Measurements from ENCODE around the gene RGS6.
A peak's percentile ranks its signal among the peaks of the same experiment; 100 is the strongest.

Gene RGS6

GRCh38 chr14:72401632-72402376 lies 469.6 kb downstream of the RGS6 start:
- Histone ChIP-seq H2BK5ac (ENCODE audit: low read depth, low read length, poor library complexity) (no peak overlapping the region), H3K4ac (ENCODE audit: low read depth, low read length) (no peak overlapping the region), H3K4me2 (ENCODE audit: low read length) (no peak overlapping the region), H4K12ac (ENCODE audit: low read depth, low read length) (no peak overlapping the region), H2AK5ac (ENCODE audit: low read length) (no peak overlapping the region), H3K9me3 (ENCODE audit: insufficient read depth, low read depth, low read length) (no peaks in the 10 kb centered on the region), H3K23ac (ENCODE audit: low read length) (no peak overlapping the region), H3K79me1 (ENCODE audit: low read length) (peaks cover 4% of the 10 kb centered on the region), H4K91ac (ENCODE audit: low read depth, low read length) (no peak overlapping the region), H4K8ac (ENCODE audit: low read depth, low read length) (no peak overlapping the region), H3K36me3 (ENCODE audit: control insufficient read depth in 1 of 2, insufficient read depth in 2 of 2, low read length in 2 of 2) (no peaks in the 10 kb centered on the region), H2BK120ac (ENCODE audit: insufficient read depth, low read length, poor library complexity) (no peak overlapping the region), H3K27ac (ENCODE audit: low read depth, low read length) (no peak overlapping the region), H2AFZ (ENCODE audit: insufficient read depth, low read length, poor library complexity) (no peak overlapping the region), H3K79me2 (ENCODE audit: control insufficient read depth, insufficient read depth, low read length, poor library complexity) (no peaks in the 10 kb centered on the region), H3K9ac (ENCODE audit: low read length) (no peak overlapping the region), H2BK12ac (ENCODE audit: low read length) (no peak overlapping the region), H3K4me1 (ENCODE audit: control insufficient read depth in 1 of 2, insufficient read depth in 2 of 2, low read length in 2 of 2) (peaks cover 10 to 11% of the 10 kb centered on the region in 2 experiments), H3K14ac (ENCODE audit: low read length) (no peak overlapping the region), H3K18ac (ENCODE audit: low read length) (no peak overlapping the region), H3K4me3 (ENCODE audit: low read depth, low read length) (no peak overlapping the region), H3K27me3 (ENCODE audit: insufficient read depth, low read length) (no peaks in the 10 kb centered on the region)
- WGBS (ENCODE audit: extremely low coverage, insufficient coverage, insufficient read length): no CpG with 5 or more reads among the region's 8 CpGs
- no peak for DNase-seq

GRCh38 chr14:72402377-72402772 lies 470.1 kb downstream of the RGS6 start:
- no peak overlapping the region for H3K14ac ChIP-seq (ENCODE audit: low read length)
- H4K8ac ChIP-seq (ENCODE audit: low read depth, low read length): no peak overlapping the region
- peaks cover 4% of the 10 kb centered on the region for H3K79me1 ChIP-seq (ENCODE audit: low read length)
- H2BK5ac ChIP-seq (ENCODE audit: low read depth, low read length, poor library complexity): no peak overlapping the region
- no peak overlapping the region for H2AK5ac ChIP-seq (ENCODE audit: low read length)
- DNase-seq: no peak
- no CpG with 5 or more reads among the region's 3 CpGs for WGBS (ENCODE audit: extremely low coverage, insufficient coverage, insufficient read length)
- no peak overlapping the region for H3K18ac ChIP-seq (ENCODE audit: low read length)
- H2AFZ ChIP-seq (ENCODE audit: insufficient read depth, low read length, poor library complexity): no peak overlapping the region
- H3K23ac ChIP-seq (ENCODE audit: low read length): no peak overlapping the region
- no peaks in the 10 kb centered on the region for H3K79me2 ChIP-seq (ENCODE audit: control insufficient read depth, insufficient read depth, low read length, poor library complexity)
- H3K36me3 ChIP-seq (ENCODE audit: control insufficient read depth in 1 of 2, insufficient read depth in 2 of 2, low read length in 2 of 2): no peaks in the 10 kb centered on the region
- H4K91ac ChIP-seq (ENCODE audit: low read depth, low read length): no peak overlapping the region
- no peak overlapping the region for H3K9ac ChIP-seq (ENCODE audit: low read length)
- H3K4me3 ChIP-seq (ENCODE audit: low read depth, low read length): no peak overlapping the region
- H3K4ac ChIP-seq (ENCODE audit: low read depth, low read length): no peak overlapping the region
- H3K27ac ChIP-seq (ENCODE audit: low read depth, low read length): no peak overlapping the region
- H2BK120ac ChIP-seq (ENCODE audit: insufficient read depth, low read length, poor library complexity): no peak overlapping the region
- H2BK12ac ChIP-seq (ENCODE audit: low read length): no peak overlapping the region
- no peak overlapping the region for H4K12ac ChIP-seq (ENCODE audit: low read depth, low read length)
- no peaks in the 10 kb centered on the region for H3K9me3 ChIP-seq (ENCODE audit: insufficient read depth, low read depth, low read length)
- peaks cover 10 to 11% of the 10 kb centered on the region in 2 experiments for H3K4me1 ChIP-seq (ENCODE audit: control insufficient read depth in 1 of 2, insufficient read depth in 2 of 2, low read length in 2 of 2)
- no peak overlapping the region for H3K4me2 ChIP-seq (ENCODE audit: low read length)
- no peaks in the 10 kb centered on the region for H3K27me3 ChIP-seq (ENCODE audit: insufficient read depth, low read length)

- peak; percentile 58 to 92 for DNase-seq
- Histone ChIP-seq H2BK5ac (ENCODE audit: low read depth, low read length, poor library complexity) (no peak overlapping the region), H3K9me3 (ENCODE audit: insufficient read depth, low read depth, low read length) (no peaks in the 10 kb centered on the region), H3K79me2 (ENCODE audit: control insufficient read depth, insufficient read depth, low read length, poor library complexity) (no peaks in the 10 kb centered on the region), H2AFZ (ENCODE audit: insufficient read depth, low read length, poor library complexity) (no peak overlapping the region), H3K14ac (ENCODE audit: low read length) (no peak overlapping the region), H3K27me3 (ENCODE audit: insufficient read depth, low read length) (no peaks in the 10 kb centered on the region), H3K4ac (ENCODE audit: low read depth, low read length) (no peak overlapping the region), H2BK12ac (ENCODE audit: low read length) (no peak overlapping the region), H3K79me1 (ENCODE audit: low read length) (peaks cover 4% of the 10 kb centered on the region), H3K4me2 (ENCODE audit: low read length) (no peak overlapping the region), H3K36me3 (ENCODE audit: control insufficient read depth in 1 of 2, insufficient read depth in 2 of 2, low read length in 2 of 2) (no peaks in the 10 kb centered on the region), H2BK120ac (ENCODE audit: insufficient read depth, low read length, poor library complexity) (no peak overlapping the region), H3K4me3 (ENCODE audit: low read depth, low read length) (peak overlapping the region; percentile 53), H2AK5ac (ENCODE audit: low read length) (no peak overlapping the region), H3K27ac (ENCODE audit: low read depth, low read length) (no peak overlapping the region), H3K9ac (ENCODE audit: low read length) (no peak overlapping the region), H4K91ac (ENCODE audit: low read depth, low read length) (no peak overlapping the region), H3K18ac (ENCODE audit: low read length) (no peak overlapping the region), H3K23ac (ENCODE audit: low read length) (no peak overlapping the region), H3K4me1 (ENCODE audit: control insufficient read depth in 1 of 2, insufficient read depth in 2 of 2, low read length in 2 of 2) (peaks cover 10 to 11% of the 10 kb centered on the region in 2 experiments), H4K8ac (ENCODE audit: low read depth, low read length) (no peak overlapping the region), H4K12ac (ENCODE audit: low read depth, low read length) (no peak overlapping the region)
- WGBS (ENCODE audit: extremely low coverage, insufficient coverage, insufficient read length): no CpG with 5 or more reads among the region's 4 CpGs
Observed at GRCh38 chr14:72404106-72404774, 472.0 kb downstream of the RGS6 start.

GRCh38 chr14:72404998-72405397 lies 472.8 kb downstream of the RGS6 start:
- H3K27me3 ChIP-seq (ENCODE audit: insufficient read depth, low read length): no peaks in the 10 kb centered on the region
- H2BK12ac ChIP-seq (ENCODE audit: low read length): no peak overlapping the region
- no peak overlapping the region for H4K91ac ChIP-seq (ENCODE audit: low read depth, low read length)
- H3K79me1 ChIP-seq (ENCODE audit: low read length): peaks cover 4% of the 10 kb centered on the region
- H3K27ac ChIP-seq (ENCODE audit: low read depth, low read length): no peak overlapping the region
- H3K4me1 ChIP-seq (ENCODE audit: control insufficient read depth in 1 of 2, insufficient read depth in 2 of 2, low read length in 2 of 2): peaks cover 10 to 11% of the 10 kb centered on the region in 2 experiments
- no peaks in the 10 kb centered on the region for H3K79me2 ChIP-seq (ENCODE audit: control insufficient read depth, insufficient read depth, low read length, poor library complexity)
- no peak overlapping the region for H4K12ac ChIP-seq (ENCODE audit: low read depth, low read length)
- H4K8ac ChIP-seq (ENCODE audit: low read depth, low read length): no peak overlapping the region
- no peak for DNase-seq
- H2AK5ac ChIP-seq (ENCODE audit: low read length): no peak overlapping the region
- no peak overlapping the region for H3K14ac ChIP-seq (ENCODE audit: low read length)
- no CpG with 5 or more reads among the region's 3 CpGs for WGBS (ENCODE audit: extremely low coverage, insufficient coverage, insufficient read length)
- H3K4me2 ChIP-seq (ENCODE audit: low read length): no peak overlapping the region
- no peaks in the 10 kb centered on the region for H3K36me3 ChIP-seq (ENCODE audit: control insufficient read depth in 1 of 2, insufficient read depth in 2 of 2, low read length in 2 of 2)
- peak overlapping the region; percentile 46 for H2BK120ac ChIP-seq (ENCODE audit: insufficient read depth, low read length, poor library complexity)
- no peak overlapping the region for H2BK5ac ChIP-seq (ENCODE audit: low read depth, low read length, poor library complexity)
- no peaks in the 10 kb centered on the region for H3K9me3 ChIP-seq (ENCODE audit: insufficient read depth, low read depth, low read length)
- no peak overlapping the region for H3K18ac ChIP-seq (ENCODE audit: low read length)
- no peak overlapping the region for H2AFZ ChIP-seq (ENCODE audit: insufficient read depth, low read length, poor library complexity)
- no peak overlapping the region for H3K9ac ChIP-seq (ENCODE audit: low read length)
- H3K4ac ChIP-seq (ENCODE audit: low read depth, low read length): no peak overlapping the region
- H3K23ac ChIP-seq (ENCODE audit: low read length): no peak overlapping the region
- no peak overlapping the region for H3K4me3 ChIP-seq (ENCODE audit: low read depth, low read length)
